HCT116 (cell line): Measurements from ENCODE around the gene HSD3B7. TPM values are rescaled to one million over a fixed set of nuclear protein-coding genes. Genes with fewer than 3 reads are reported as not detected.

ENCODE experiments used
- ATAC-seq: fragments of 200-7000 bp; cut with Tn5 transposase; 2 replicates; pipeline ENCODE4 v1.9.1; 2020; ENCODE audit warnings: mild to moderate bottlenecking, moderate library complexity
- BruUV-seq: library from RNA; stranded (reverse); fragments of 400-500 nt; replicated peaks from 2 replicates; lab custom pipeline; 2021; lab: Mats Ljungman, UMichigan
- CTCF ChIA-PET: fragments of 300-600 bp; sonication (Branson Sonifier 250); formaldehyde crosslinking; loops from one replicate; lab custom pipeline; 2021; ENCODE audit warnings: antibody characterized with exemption; lab: Charles Lee
- POLR2A ChIA-PET: fragments of 300-600, 350-600 bp; sonication (Branson Sonifier 250); formaldehyde crosslinking; loops from one replicate; lab custom pipeline; 2021; ENCODE audit warnings: antibody characterized with exemption; lab: Charles Lee
- RAD21 ChIA-PET, 2 experiments: fragments of 300-600 bp; sonication (Branson Sonifier 250); formaldehyde crosslinking; loops; one replicate each; lab custom pipeline; 2023; ENCODE audit warnings: low total read pairs in 2 of 2; ENCODE audit not compliant: uncharacterized antibody in 2 of 2, unreplicated experiment in 2 of 2, low non-redundant PET in 1 of 2; lab: Charles Lee
- DNase-seq: peaks from one replicate; pipeline ENCODE4 v3.0.0-alpha.2; 2010; ENCODE audit warnings: low read depth, low spot score
- H2AFZ ChIP-seq: fragments of 200-600 bp; shearing (Covaris generic), sonication (generic); 2 replicates; pipeline ENCODE4 v1.6.1; 2017; ENCODE audit warnings: low read depth, mixed run types, mixed read lengths, antibody characterized with exemption, low read length; ENCODE audit not compliant: poor library complexity, severe bottlenecking
- H3K27ac ChIP-seq: 2 replicates; pipeline ENCODE4 v1.5.1; 2012; ENCODE audit warnings: low read depth, low read length
- H3K27me3 ChIP-seq: fragments of 200-600 bp; sonication (generic); 2 replicates; pipeline ENCODE4 v1.6.1; 2016; ENCODE audit warnings: mixed run types, low read length, mixed read lengths; ENCODE audit not compliant: insufficient read depth
- H3K36me3 ChIP-seq, 2 experiments: fragments of 200-500 bp in 1 of 2; fragments of 200-600 bp in 1 of 2; sonication (Bioruptor generic) in 1 of 2; sonication (generic) in 1 of 2; 2 replicates each; pipeline versions ENCODE4 v1.5.1 to v1.6.1; 2014 to 2016; ENCODE audit warnings: low read length in 2 of 2, inconsistent platforms in 1 of 2, mixed read lengths in 1 of 2, mixed run types in 1 of 2; ENCODE audit not compliant: insufficient read depth in 2 of 2, control insufficient read depth in 1 of 2
- H3K4me1 ChIP-seq, 2 experiments: fragments of 200-600 bp in 1 of 2; sonication (generic) in 1 of 2; 2 replicates each; pipeline versions ENCODE4 v1.5.1 to v1.6.1; 2012 to 2017; ENCODE audit warnings: low read length in 2 of 2, inconsistent platforms in 1 of 2, mild to moderate bottlenecking in 1 of 2, mixed read lengths in 1 of 2, mixed run types in 1 of 2, moderate library complexity in 1 of 2; ENCODE audit not compliant: insufficient read depth in 2 of 2, control insufficient read depth in 1 of 2
- H3K4me2 ChIP-seq: fragments of 200-600 bp; sonication (generic); 2 replicates; pipeline ENCODE4 v1.6.1; 2017; ENCODE audit warnings: mixed run types, low read length, mixed read lengths
- H3K4me3 ChIP-seq, 2 experiments: fragments of 200-600 bp in 1 of 2; sonication (generic) in 1 of 2; replicated peaks in 1 of 2; 2 replicates each; pipeline ENCODE4 v1.5.1; 2011 to 2016; ENCODE audit warnings: low read length in 2 of 2, control low read depth in 1 of 2, low read depth in 1 of 2, mild to moderate bottlenecking in 1 of 2, mixed read lengths in 1 of 2, mixed run types in 1 of 2
- H3K79me2 ChIP-seq: fragments of 200-600 bp; sonication (generic); 2 replicates; pipeline ENCODE4 v1.6.1; 2017; ENCODE audit warnings: mild to moderate bottlenecking, mixed run types, low read length, moderate library complexity, mixed read lengths; ENCODE audit not compliant: insufficient read depth
- H3K9ac ChIP-seq: fragments of 200-600 bp; sonication (generic); 2 replicates; pipeline ENCODE4 v1.6.1; 2016; ENCODE audit warnings: low read length, mixed read lengths
- H3K9me2 ChIP-seq: fragments of 200-600 bp; sonication (generic), shearing (Covaris generic); 2 replicates; pipeline ENCODE4 v1.6.1; 2017; ENCODE audit warnings: mixed run types, mild to moderate bottlenecking, moderate library complexity; ENCODE audit not compliant: insufficient read depth
- H3K9me3 ChIP-seq, 2 experiments: fragments of 200-500 bp in 1 of 2; fragments of 200-600 bp in 1 of 2; sonication (Bioruptor generic) in 1 of 2; sonication (generic) in 1 of 2; 2 replicates each; pipeline ENCODE4 v1.6.1; 2014 to 2017; ENCODE audit warnings: low read length in 2 of 2, mixed read lengths in 2 of 2, inconsistent platforms in 1 of 2, low read depth in 1 of 2, mild to moderate bottlenecking in 1 of 2, mixed run types in 1 of 2, moderate library complexity in 1 of 2; ENCODE audit not compliant: control insufficient read depth in 1 of 2, insufficient read depth in 1 of 2
- H4K20me1 ChIP-seq: fragments of 200-600 bp; sonication (generic), shearing (Covaris generic); 2 replicates; pipeline ENCODE4 v1.6.1; 2017; ENCODE audit warnings: mixed run types, mild to moderate bottlenecking, moderate library complexity; ENCODE audit not compliant: insufficient read depth
- ATF3 ChIP-seq: IDR thresholded peaks from 2 replicates; pipeline ENCODE4 v1.6.1; 2012
- CBX3 ChIP-seq: IDR thresholded peaks from 2 replicates; pipeline ENCODE4 v1.6.1; 2012; ENCODE audit warnings: low read depth
- CEBPB ChIP-seq: IDR thresholded peaks from 2 replicates; pipeline ENCODE4 v1.6.1; 2012; ENCODE audit warnings: low read depth
- EGR1 ChIP-seq: IDR thresholded peaks from 2 replicates; pipeline ENCODE4 v1.6.1; 2012; ENCODE audit warnings: low read depth
- EZH2 ChIP-seq: fragments of 200-600 bp; sonication (generic); IDR thresholded peaks from 2 replicates; pipeline ENCODE4 v1.6.1; 2017; ENCODE audit warnings: antibody characterized with exemption, mixed run types
- MAX ChIP-seq: IDR thresholded peaks from 2 replicates; pipeline ENCODE4 v1.6.1; 2012
- POLR2AphosphoS5 ChIP-seq: IDR thresholded peaks from 2 replicates; pipeline ENCODE4 v1.6.1; 2011; ENCODE audit warnings: mild to moderate bottlenecking, low read depth, low read length, moderate library complexity
- RAD21 ChIP-seq: IDR thresholded peaks from 2 replicates; pipeline ENCODE4 v1.6.1; 2012; ENCODE audit warnings: low read depth, mild to moderate bottlenecking
- REST ChIP-seq: IDR thresholded peaks from 2 replicates; pipeline ENCODE4 v1.6.1; 2012; ENCODE audit warnings: low read depth
- SIN3A ChIP-seq: IDR thresholded peaks from 2 replicates; pipeline ENCODE4 v1.6.1; 2012; ENCODE audit warnings: low read depth
- SP1 ChIP-seq: IDR thresholded peaks from 2 replicates; pipeline ENCODE4 v1.6.1; 2012; ENCODE audit warnings: low read depth
- TCF7L2 ChIP-seq: IDR thresholded peaks from 2 replicates; pipeline ENCODE4 v1.7.0; 2011; ENCODE audit warnings: borderline replicate concordance, inconsistent platforms; ENCODE audit not compliant: insufficient read depth, insufficient read length; ENCODE audit errors: extremely low read depth
- ZBTB33 ChIP-seq: IDR thresholded peaks from 2 replicates; pipeline ENCODE4 v1.6.1; 2011; ENCODE audit warnings: mild to moderate bottlenecking, low read length, moderate library complexity; ENCODE audit not compliant: insufficient replicate concordance; ENCODE audit errors: extremely low read depth
- ZFX ChIP-seq: fragments of 450-650 bp; IDR thresholded peaks from 2 replicates; pipeline ENCODE4 v1.6.1; 2017
- ZNF274 ChIP-seq: fragments of 200-500 bp; sonication (Bioruptor generic); IDR thresholded peaks from 2 replicates; pipeline ENCODE4 v1.6.1; 2014; ENCODE audit warnings: mild to moderate bottlenecking, low read depth, low read length, inconsistent platforms
- intact Hi-C: fragments of 100-400 bp; cut with micrococcal nuclease; formaldehyde crosslinking; loops from 2 replicates; pipeline ENCODE4 v1.10.0; 2022
- total RNA-seq: library from RNA; stranded (reverse); gene quantifications from one replicate; pipeline ENCODE4 v1.2.1, GENCODE V29; 2021; ENCODE audit not compliant: unreplicated experiment

Gene HSD3B7
- total RNA-seq, 1 experiment from 2014 or later, result 8.6 TPM

- TF ChIP-seq CBX3 (no peak), EGR1 (no peak), ZBTB33 (no peak), ZFX (no peak), EZH2 (no peak), CEBPB (no peak), TCF7L2 (no peak)
- Histone ChIP-seq H3K9me2 (no peaks in the 10 kb centered on the region), H3K4me2 (no peak overlapping the region), H3K9ac (no peak overlapping the region), H2AFZ (no peak overlapping the region), H3K9me3 (no peaks in the 10 kb centered on the region), H3K4me3 (no peak overlapping the region), H4K20me1 (no peaks in the 10 kb centered on the region), H3K4me1 (no peaks in the 10 kb centered on the region), H3K79me2 (peaks cover 2% of the 10 kb centered on the region; the same call in 1 of the 2 replicates), H3K27me3 (no peaks in the 10 kb centered on the region), H3K27ac (no peak overlapping the region), H3K36me3 (peaks cover 54 to 62% of the 10 kb centered on the region in 2 experiments)
- ChIA-PET CTCF (interaction anchor here (0.9 kb wide), 1 partner anchor 19 kb away, joined by 3 read pairs; the partner anchor contains the start of gene HSD3B7), POLR2A (no interaction called here), RAD21 (no interaction called here)
- BruUV-seq, result no TSS peak
- no peak for DNase-seq
- ATAC-seq, result no peak
- intact Hi-C loops, result no loop called here
Observed at GRCh38 chr16:30966033-30966619, 18.9 kb upstream of the HSD3B7 start.

GRCh38 chr16:30967795-30968194 lies 17.2 kb upstream of the HSD3B7 start:
- intact Hi-C loops, result no loop called here
- Histone ChIP-seq H3K36me3 (peaks cover 54 to 55% of the 10 kb centered on the region in 2 experiments), H4K20me1 (no peaks in the 10 kb centered on the region), H3K4me1 (no peaks in the 10 kb centered on the region), H3K4me3 (no peak overlapping the region), H3K9ac (no peak overlapping the region), H3K27me3 (no peaks in the 10 kb centered on the region), H2AFZ (no peak overlapping the region), H3K9me2 (no peaks in the 10 kb centered on the region), H3K4me2 (no peak overlapping the region), H3K9me3 (no peaks in the 10 kb centered on the region), H3K79me2 (no peaks in the 10 kb centered on the region; the same call in 1 of the 2 replicates), H3K27ac (no peak overlapping the region)
- ChIA-PET POLR2A (no interaction called here), CTCF (no interaction called here), RAD21 (no interaction called here)
- DNase-seq (no peak), ATAC-seq (no peak)
- no TSS peak for BruUV-seq
- no peak for TF ChIP-seq SP1
- TF ChIP-seq REST, result no peak
- TF ChIP-seq RAD21, result no peak
- TF ChIP-seq SIN3A, result no peak
- TF ChIP-seq MAX, result no peak
- TF ChIP-seq EGR1, result no peak
- TF ChIP-seq ZFX, result no peak
- TF ChIP-seq ZNF274, result no peak
- no peak for TF ChIP-seq TCF7L2
- no peak for TF ChIP-seq ATF3
- TF ChIP-seq POLR2AphosphoS5, result no peak
